Hepatocyte (in vitro differentiated cells): Measurements from ENCODE around the gene C2CD4A. TPM values are rescaled to one million over a fixed set of nuclear protein-coding genes. Genes with fewer than 3 reads are reported as not detected.

ENCODE experiments used
- DNase-seq: peaks from one replicate; pipeline ENCODE4 v3.0.0-alpha.2; 2016; ENCODE audit warnings: low spot score
- H2AFZ ChIP-seq: fragments of 200-600 bp; sonication (generic); 2 replicates; pipeline ENCODE4 v1.6.0; 2016; ENCODE audit warnings: antibody characterized with exemption, mild to moderate bottlenecking
- H3K27ac ChIP-seq: fragments of 200-600 bp; sonication (generic); 2 replicates; pipeline ENCODE4 v1.5.1; 2016; ENCODE audit warnings: mild to moderate bottlenecking
- H3K27me3 ChIP-seq: fragments of 200-600 bp; sonication (generic); 2 replicates; pipeline ENCODE4 v1.6.1; 2016
- H3K36me3 ChIP-seq: fragments of 200-600 bp; sonication (generic); replicated peaks from 2 replicates; pipeline ENCODE4 v1.5.1; 2016; ENCODE audit warnings: low read depth; ENCODE audit not compliant: insufficient read depth
- H3K4me1 ChIP-seq: fragments of 200-600 bp; sonication (generic); 2 replicates; pipeline ENCODE4 v1.5.1; 2016; ENCODE audit warnings: mild to moderate bottlenecking, moderate library complexity; ENCODE audit not compliant: insufficient read depth
- H3K4me2 ChIP-seq: fragments of 200-600 bp; sonication (generic); 2 replicates; pipeline ENCODE4 v1.6.0; 2016
- H3K4me3 ChIP-seq: fragments of 200-600 bp; sonication (generic); 2 replicates; pipeline ENCODE4 v1.5.1; 2016; ENCODE audit warnings: mild to moderate bottlenecking
- H3K79me2 ChIP-seq: fragments of 200-600 bp; sonication (generic); 2 replicates; pipeline ENCODE4 v1.6.0; 2017; ENCODE audit warnings: mild to moderate bottlenecking
- H3K9me2 ChIP-seq: fragments of 200-600 bp; sonication (generic); replicated peaks from 2 replicates; pipeline ENCODE4 v1.6.0; 2017; ENCODE audit warnings: mild to moderate bottlenecking; ENCODE audit not compliant: insufficient read depth
- H3K9me3 ChIP-seq: fragments of 200-600 bp; sonication (generic); 2 replicates; pipeline ENCODE4 v1.5.1; 2016; ENCODE audit warnings: low read depth, mild to moderate bottlenecking
- H4K20me1 ChIP-seq: fragments of 200-600 bp; sonication (generic); 2 replicates; pipeline ENCODE4 v1.6.0; 2016; ENCODE audit warnings: mild to moderate bottlenecking; ENCODE audit not compliant: insufficient read depth, poor library complexity, severe bottlenecking
- CTCF ChIP-seq: fragments of 200-600 bp; sonication (generic); IDR thresholded peaks from 2 replicates; pipeline ENCODE4 v1.5.1; 2016; ENCODE audit warnings: antibody characterized with exemption, mild to moderate bottlenecking; ENCODE audit not compliant: poor library complexity
- EZH2 ChIP-seq: fragments of 200-600 bp; sonication (generic); IDR thresholded peaks from 2 replicates; pipeline ENCODE4 v1.6.1; 2016; ENCODE audit warnings: antibody characterized with exemption, mild to moderate bottlenecking, borderline replicate concordance
- EZH2phosphoT487 ChIP-seq: fragments of 200-600 bp; sonication (generic); IDR thresholded peaks from one replicate; pipeline ENCODE4 v1.6.1; 2018; ENCODE audit warnings: antibody characterized with exemption, mild to moderate bottlenecking, low read depth, moderate library complexity; ENCODE audit not compliant: unreplicated experiment, severe bottlenecking
- WGBS: methylation state at CpG from one replicate; pipeline ENCODE4 v1.1.6; 2016; ENCODE audit warnings: low lambda C conversion rate; ENCODE audit errors: missing lambda C conversion rate; 5-methylcytosine and 5-hydroxymethylcytosine counted together
- polyA plus RNA-seq: library from polyadenylated mRNA; unstranded; fragments of >200 nt; fragmentation: Nextera tagmentation; extraction: Ambion mirVana; gene quantifications from 2 replicates; pipeline ENCODE4 v1.2.1, GENCODE V29; 2016
- total RNA-seq: library from RNA; depleted of rRNA; stranded (reverse); fragments of >200 nt; gene quantifications from 2 replicates; pipeline ENCODE4 v1.2.3, GENCODE V29; 2014

C2CD4A gene
- total and polyA plus RNA-seq, 2 experiments from 2014 or later, result 0.13 to 0.60 TPM

DNA sequence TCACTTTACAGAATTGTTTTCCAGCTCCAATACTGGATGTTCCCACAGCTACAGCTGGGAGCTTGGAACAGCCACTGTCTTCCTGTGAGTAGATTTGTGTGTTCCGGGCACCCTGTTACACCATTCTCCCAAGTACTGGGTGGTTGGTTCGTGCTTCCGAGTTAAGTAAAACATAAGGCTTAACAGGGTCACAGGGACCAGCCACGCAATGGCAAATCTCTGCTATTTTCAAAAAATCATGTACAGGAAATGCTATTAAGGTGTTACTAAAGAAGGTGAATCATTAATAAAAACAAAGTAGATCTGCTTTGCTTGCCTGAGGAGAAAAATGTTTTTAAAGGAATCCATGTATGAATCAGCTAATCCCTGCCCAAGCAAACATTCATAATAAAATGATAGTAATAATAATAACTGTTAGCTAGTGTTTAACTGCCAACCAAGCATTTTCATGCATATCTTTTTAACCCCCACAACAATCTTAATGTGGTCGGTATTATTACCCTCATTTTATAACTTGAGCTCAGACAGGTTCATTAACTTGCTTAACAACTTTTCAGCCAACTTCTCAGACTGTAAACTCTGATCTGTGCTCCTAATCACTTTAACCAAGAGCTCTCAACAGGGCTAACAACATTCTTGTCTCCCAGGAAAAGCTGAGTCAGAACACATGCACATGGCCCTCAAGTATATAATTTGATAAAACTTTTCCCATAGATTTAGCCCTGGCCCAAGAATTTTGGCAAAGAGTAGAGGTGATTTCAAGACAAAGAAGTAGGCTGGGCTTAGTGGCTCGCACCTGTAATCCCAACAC is 2.7 kb upstream of the C2CD4A start:
- no peak overlapping the region for H2AFZ ChIP-seq
- no peaks in the 10 kb centered on the region for H4K20me1 ChIP-seq
- 82% methylated on average over 6 of the region's 6 CpGs for WGBS
- H3K79me2 ChIP-seq, result peaks cover 4% of the 10 kb centered on the region
- H3K36me3 ChIP-seq, result no peaks in the 10 kb centered on the region
- peaks cover 12% of the 10 kb centered on the region for H3K4me1 ChIP-seq
- H3K27ac ChIP-seq, result peak overlapping the region; percentile 43
- no peaks in the 10 kb centered on the region for H3K9me3 ChIP-seq
- H3K27me3 ChIP-seq, result peaks cover 27% of the 10 kb centered on the region
- no peak overlapping the region for H3K4me3 ChIP-seq
- H3K4me2 ChIP-seq, result peak overlapping the region; percentile 16
- H3K9me2 ChIP-seq, result no peaks in the 10 kb centered on the region
- TF ChIP-seq EZH2phosphoT487 (no peak), EZH2 (no peak), CTCF (no peak)
- peak; percentile 44 for DNase-seq

DNA sequence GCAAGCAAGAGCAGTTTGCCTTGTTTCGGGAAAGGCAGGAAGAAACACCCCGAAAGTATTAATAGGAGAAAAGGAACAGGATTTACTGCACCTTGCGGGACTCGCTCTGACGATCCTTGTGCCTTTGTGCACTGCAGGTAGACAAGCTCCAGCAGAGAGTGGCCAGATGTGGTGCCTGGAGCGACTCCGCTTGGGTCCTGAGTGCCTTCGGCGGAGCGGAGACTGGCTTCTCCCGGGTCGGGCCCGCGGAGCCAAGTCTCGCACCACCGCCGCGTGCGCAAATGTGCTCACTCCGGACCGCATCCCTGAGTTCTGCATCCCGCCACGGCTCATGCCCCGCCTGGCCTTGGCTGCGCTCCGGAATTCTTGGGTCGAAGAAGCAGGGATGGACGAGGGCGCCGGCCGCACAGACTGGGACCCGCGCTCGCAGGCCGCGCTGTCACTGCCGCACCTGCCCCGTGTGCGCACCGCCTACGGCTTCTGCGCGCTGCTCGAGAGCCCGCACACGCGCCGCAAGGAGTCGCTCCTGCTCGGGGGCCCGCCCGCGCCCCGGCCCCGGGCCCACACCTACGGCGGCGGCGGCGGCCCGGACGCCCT is 769 bp downstream of the C2CD4A start:
- Histone ChIP-seq H2AFZ (peak overlapping the region; percentile 25), H3K27me3 (peaks cover 37% of the 10 kb centered on the region), H3K4me3 (no peak overlapping the region), H3K9me3 (no peaks in the 10 kb centered on the region), H3K4me1 (peaks cover 12% of the 10 kb centered on the region), H3K4me2 (peak overlapping the region; percentile 88), H3K36me3 (no peaks in the 10 kb centered on the region), H3K27ac (no peak overlapping the region), H4K20me1 (no peaks in the 10 kb centered on the region), H3K79me2 (no peaks in the 10 kb centered on the region), H3K9me2 (no peaks in the 10 kb centered on the region)
- TF ChIP-seq CTCF (no peak), EZH2 (peak; percentile 62), EZH2phosphoT487 (no peak)
- WGBS, result 6% methylated on average over 39 of the region's 62 CpGs
- DNase-seq, result peak; percentile 28

DNA sequence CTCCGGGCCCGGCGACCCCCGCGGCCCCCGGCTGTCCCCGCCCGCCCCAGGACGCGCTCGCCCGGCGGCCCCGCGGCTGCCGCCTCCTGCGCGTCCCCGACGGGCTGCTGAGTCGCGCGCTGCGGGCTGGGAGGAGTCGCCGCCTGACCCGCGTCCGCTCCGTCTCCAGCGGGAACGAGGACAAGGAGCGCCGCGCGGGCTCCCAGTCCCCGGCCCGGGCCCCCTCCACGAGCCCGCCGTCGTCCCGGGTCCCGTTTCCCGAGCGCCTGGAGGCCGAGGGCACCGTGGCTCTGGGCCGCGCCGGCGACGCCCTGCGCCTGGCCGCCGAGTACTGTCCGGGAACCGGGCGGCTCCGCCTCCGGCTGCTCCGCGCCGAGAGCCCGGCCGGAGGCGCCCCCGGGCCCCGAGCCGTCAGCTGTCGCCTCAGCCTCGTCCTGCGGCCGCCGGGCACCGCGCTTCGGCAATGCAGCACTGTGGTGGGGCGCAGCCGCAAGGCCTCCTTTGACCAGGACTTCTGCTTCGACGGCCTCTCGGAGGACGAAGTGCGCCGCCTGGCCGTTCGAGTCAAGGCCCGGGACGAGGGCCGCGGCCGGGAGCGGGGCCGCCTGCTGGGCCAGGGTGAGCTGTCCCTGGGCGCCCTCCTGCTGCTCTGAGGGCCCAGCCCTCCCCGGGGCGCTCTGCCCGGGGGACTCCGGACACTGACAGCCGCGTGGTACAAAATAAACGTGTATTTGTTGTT is 1.5 kb downstream of the C2CD4A start:
- Histone ChIP-seq H3K4me3 (peak overlapping the region; percentile 40), H3K9me2 (no peaks in the 10 kb centered on the region), H3K36me3 (no peaks in the 10 kb centered on the region), H2AFZ (peak overlapping the region; percentile 51), H4K20me1 (no peaks in the 10 kb centered on the region), H3K4me2 (peak overlapping the region; percentile 83), H3K27me3 (peaks cover 37% of the 10 kb centered on the region), H3K4me1 (peaks cover 12% of the 10 kb centered on the region), H3K9me3 (no peaks in the 10 kb centered on the region), H3K27ac (no peak overlapping the region), H3K79me2 (no peaks in the 10 kb centered on the region)
- 3% methylated on average over 47 of the region's 103 CpGs for WGBS
- TF ChIP-seq CTCF, result peak; percentile 28
- TF ChIP-seq EZH2, result no peak
- TF ChIP-seq EZH2phosphoT487, result no peak
- peak; percentile 66 for DNase-seq
